NT2/D1 (cell line): ENCODE results near the gene UPF2.
"Not testable (repeated sequence)": the region's sequence is repeated elsewhere in the genome, so short reads cannot be mapped to it uniquely, and the experiment has no call there.

Experiments
- DNase-seq: peaks from one replicate; pipeline ENCODE4 v3.0.0-alpha.2; 2011; ENCODE audit warnings: low read depth, low spot score
- H3K27me3 ChIP-seq: 2 replicates; pipeline ENCODE4 v1.6.0; 2011; ENCODE audit warnings: mild to moderate bottlenecking; ENCODE audit not compliant: insufficient read length, insufficient read depth
- H3K36me3 ChIP-seq: 2 replicates; pipeline ENCODE4 v1.6.1; 2011; ENCODE audit warnings: mild to moderate bottlenecking, low read length, mixed read lengths; ENCODE audit not compliant: insufficient read depth, insufficient read length
- H3K4me1 ChIP-seq: 2 replicates; pipeline ENCODE4 v1.5.1; 2011; ENCODE audit not compliant: insufficient read depth, insufficient read length
- H3K4me3 ChIP-seq: 2 replicates; pipeline ENCODE4 v1.5.1; 2011; ENCODE audit warnings: low read depth; ENCODE audit not compliant: insufficient read length
- H3K9ac ChIP-seq: 2 replicates; pipeline ENCODE4 v1.6.0; 2011; ENCODE audit warnings: low read depth; ENCODE audit not compliant: insufficient read length
- H3K9me3 ChIP-seq: 2 replicates; pipeline ENCODE4 v1.5.1; 2011; ENCODE audit warnings: mild to moderate bottlenecking, low read length; ENCODE audit not compliant: insufficient read depth
- SUZ12 ChIP-seq: IDR thresholded peaks from 2 replicates; pipeline ENCODE4 v1.6.1; 2011; ENCODE audit not compliant: insufficient read length, insufficient read depth; ENCODE audit errors: extremely low read depth
- YY1 ChIP-seq: IDR thresholded peaks from 2 replicates; pipeline ENCODE4 v1.6.1; 2011; ENCODE audit not compliant: insufficient read length, insufficient read depth
- ZNF274 ChIP-seq: IDR thresholded peaks from 2 replicates; pipeline ENCODE4 v1.6.1; 2011; ENCODE audit warnings: mild to moderate bottlenecking, low read depth, low read length

UPF2 gene

DNA sequence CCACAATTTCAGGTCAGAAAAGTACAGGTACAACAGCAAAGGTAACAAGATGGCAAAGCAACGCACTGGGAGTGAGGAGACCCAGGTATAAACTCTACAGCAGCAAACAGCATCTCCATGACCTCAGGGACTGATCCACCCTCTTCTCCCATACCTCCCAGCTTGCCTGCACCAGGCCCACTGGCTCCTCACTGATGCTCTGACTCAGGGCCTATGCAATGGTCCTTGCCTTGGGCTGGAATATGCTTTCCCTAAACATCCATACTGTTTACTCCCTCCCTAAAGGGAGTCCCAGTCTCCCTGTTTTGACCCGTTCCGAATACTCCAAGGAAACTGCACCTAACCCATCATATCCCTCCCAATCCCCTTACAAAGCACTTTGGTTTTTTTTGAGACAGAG is 60.4 kb downstream of the UPF2 start:
- Histone ChIP-seq H3K36me3 (peaks cover 14% of the 10 kb centered on the region), H3K9me3 (no peaks in the 10 kb centered on the region), H3K4me1 (no peaks in the 10 kb centered on the region), H3K27me3 (no peaks in the 10 kb centered on the region), H3K4me3 (no peak overlapping the region), H3K9ac (no peak overlapping the region)
- TF ChIP-seq ZNF274: no peak
- TF ChIP-seq SUZ12: no peak
- TF ChIP-seq YY1: no peak
- no peak for DNase-seq

DNA sequence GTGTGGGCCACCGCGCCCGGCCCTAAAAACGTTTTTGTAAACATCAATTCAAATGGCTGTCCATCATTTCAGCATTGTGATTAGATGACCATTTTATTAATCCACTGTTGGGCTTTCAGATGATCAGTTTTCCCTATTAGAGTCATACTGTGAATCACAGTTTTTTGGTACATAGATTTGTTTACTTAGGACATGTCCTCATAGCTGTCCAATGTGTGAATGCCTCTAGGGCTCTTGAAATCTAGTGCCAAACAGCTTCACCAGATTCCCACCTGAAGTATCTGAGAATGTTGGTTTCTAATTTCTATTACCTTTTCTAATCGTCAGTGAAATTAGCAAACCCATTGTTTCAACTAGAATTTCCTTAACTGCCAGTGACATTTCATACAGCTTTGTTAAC is 66.8 kb downstream of the UPF2 start:
- Histone ChIP-seq H3K9ac (no peak overlapping the region), H3K27me3 (no peaks in the 10 kb centered on the region), H3K4me3 (no peak overlapping the region), H3K9me3 (no peaks in the 10 kb centered on the region), H3K4me1 (no peaks in the 10 kb centered on the region), H3K36me3 (peaks cover 14% of the 10 kb centered on the region)
- TF ChIP-seq YY1 (no peak), ZNF274 (no peak), SUZ12 (no peak)
- no peak for DNase-seq

GRCh38 chr10:11972523-11972922 is 70.1 kb downstream of the UPF2 start:
- not testable (repeated sequence) for H3K9ac ChIP-seq, H3K4me3 ChIP-seq, DNase-seq, H3K9me3 ChIP-seq, H3K27me3 ChIP-seq, H3K36me3 ChIP-seq, H3K4me1 ChIP-seq

GRCh38 chr10:11962176-11962575 is 80.4 kb downstream of the UPF2 start:
- no peak overlapping the region for H3K9ac ChIP-seq
- TF ChIP-seq ZNF274 (no peak), YY1 (no peak), SUZ12 (no peak)
- H3K9me3 ChIP-seq: peaks cover 12% of the 10 kb centered on the region
- H3K36me3 ChIP-seq: peaks cover 56% of the 10 kb centered on the region
- H3K27me3 ChIP-seq: no peaks in the 10 kb centered on the region
- no peak for DNase-seq
- no peak overlapping the region for H3K4me3 ChIP-seq
- no peaks in the 10 kb centered on the region for H3K4me1 ChIP-seq

GRCh38 chr10:11961771-11962170 is 80.8 kb downstream of the UPF2 start:
- Histone ChIP-seq H3K9me3 (peaks cover 8% of the 10 kb centered on the region), H3K27me3 (no peaks in the 10 kb centered on the region), H3K36me3 (peaks cover 56% of the 10 kb centered on the region), H3K4me3 (no peak overlapping the region), H3K4me1 (no peaks in the 10 kb centered on the region), H3K9ac (no peak overlapping the region)
- DNase-seq: no peak
- TF ChIP-seq SUZ12 (no peak), ZNF274 (no peak), YY1 (no peak)

DNA sequence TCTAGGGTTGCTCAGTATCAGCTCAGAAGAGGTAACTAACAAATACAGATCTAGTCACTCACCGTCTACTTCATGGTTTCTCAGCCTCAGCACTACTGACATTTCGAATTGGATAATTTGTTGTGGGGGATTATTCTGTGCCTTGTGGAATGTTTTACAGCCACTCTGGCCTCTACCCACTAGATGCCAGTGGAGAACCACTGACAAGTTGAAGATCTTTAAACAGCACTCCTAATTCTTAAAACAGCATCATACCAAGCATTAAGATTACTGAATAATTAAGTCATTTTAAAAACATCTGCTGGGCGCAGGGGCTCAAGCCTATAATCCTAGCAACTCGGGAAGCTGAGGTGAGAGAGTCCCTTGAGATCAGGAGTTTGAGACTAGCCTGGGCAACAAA is 82.6 kb downstream of the UPF2 start:
- no peaks in the 10 kb centered on the region for H3K27me3 ChIP-seq
- peaks cover 63% of the 10 kb centered on the region for H3K36me3 ChIP-seq
- DNase-seq: no peak
- H3K4me3 ChIP-seq: no peak overlapping the region
- H3K9ac ChIP-seq: no peak overlapping the region
- H3K9me3 ChIP-seq: no peaks in the 10 kb centered on the region
- TF ChIP-seq SUZ12 (no peak), YY1 (no peak), ZNF274 (no peak)
- no peaks in the 10 kb centered on the region for H3K4me1 ChIP-seq

DNA sequence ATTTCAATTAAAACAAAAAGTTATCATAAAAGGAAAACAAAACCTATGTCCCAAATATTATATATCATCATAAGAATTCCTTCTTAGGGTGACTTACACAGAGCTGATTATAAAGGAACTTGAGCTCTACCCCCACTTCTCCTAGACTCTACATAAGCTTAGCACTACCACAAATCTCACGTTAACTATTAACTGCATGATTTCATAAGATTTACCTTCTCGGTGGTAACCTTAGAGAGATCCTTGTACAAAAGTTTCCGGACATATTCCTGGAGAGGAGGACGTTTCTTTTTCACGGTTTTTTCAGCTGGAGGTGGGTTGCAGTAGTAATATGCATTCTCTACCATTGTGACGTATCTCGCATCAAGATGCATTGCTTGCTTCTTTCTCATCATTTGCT is 83.7 kb downstream of the UPF2 start:
- Histone ChIP-seq H3K4me3 (no peak overlapping the region), H3K27me3 (no peaks in the 10 kb centered on the region), H3K36me3 (peaks cover 58% of the 10 kb centered on the region), H3K4me1 (no peaks in the 10 kb centered on the region), H3K9me3 (no peaks in the 10 kb centered on the region), H3K9ac (no peak overlapping the region)
- no peak for DNase-seq
- no peak for TF ChIP-seq YY1

DNA sequence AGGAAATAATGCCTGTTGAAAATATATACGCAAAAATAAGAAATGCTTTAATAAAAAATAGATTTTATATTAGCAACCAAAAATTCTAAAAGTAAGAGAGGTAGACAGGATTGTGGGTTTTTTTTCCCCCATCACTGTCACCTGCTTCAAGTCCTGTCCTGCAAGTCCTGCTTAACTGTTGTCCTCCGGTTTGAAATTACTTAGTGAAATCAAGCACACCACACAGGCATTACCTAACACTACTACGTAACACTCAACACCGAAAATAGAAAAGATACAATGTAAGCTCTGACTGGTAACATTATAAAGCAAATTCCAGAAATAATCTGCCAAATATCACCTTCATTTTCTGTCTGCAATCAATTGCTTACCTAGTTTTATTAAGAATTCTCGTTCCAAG is 90.9 kb downstream of the UPF2 start:
- no peak overlapping the region for H3K9ac ChIP-seq
- no peak overlapping the region for H3K4me3 ChIP-seq
- no peak for TF ChIP-seq ZNF274
- TF ChIP-seq YY1: no peak
- TF ChIP-seq SUZ12: no peak
- H3K36me3 ChIP-seq: peaks cover 38% of the 10 kb centered on the region
- H3K27me3 ChIP-seq: no peaks in the 10 kb centered on the region
- H3K9me3 ChIP-seq: no peaks in the 10 kb centered on the region
- H3K4me1 ChIP-seq: no peaks in the 10 kb centered on the region
- no peak for DNase-seq
